HS-27A (cell line): Measurements from ENCODE around the gene DAD1.

ENCODE experiments used
- DNase-seq: peaks from one replicate; pipeline ENCODE4 v3.0.0-alpha.2; 2012; ENCODE audit warnings: low read depth, missing footprints

The DAD1 gene

GRCh38 chr14:22515929-22516328 is 73.1 kb downstream of the DAD1 start:
- no peak for DNase-seq
